Midbrain (tissue), 1 donor: ENCODE results near the gene RNU5B-1.

ENCODE experiments used
- DNase-seq: peaks from one replicate; lab custom pipeline; 2025; lab: John Stamatoyannopoulos, UW

RNU5B-1 gene

GRCh38 chr15:65289261-65289854 lies 15.1 kb upstream of the RNU5B-1 start:
- no peak for DNase-seq

DNA sequence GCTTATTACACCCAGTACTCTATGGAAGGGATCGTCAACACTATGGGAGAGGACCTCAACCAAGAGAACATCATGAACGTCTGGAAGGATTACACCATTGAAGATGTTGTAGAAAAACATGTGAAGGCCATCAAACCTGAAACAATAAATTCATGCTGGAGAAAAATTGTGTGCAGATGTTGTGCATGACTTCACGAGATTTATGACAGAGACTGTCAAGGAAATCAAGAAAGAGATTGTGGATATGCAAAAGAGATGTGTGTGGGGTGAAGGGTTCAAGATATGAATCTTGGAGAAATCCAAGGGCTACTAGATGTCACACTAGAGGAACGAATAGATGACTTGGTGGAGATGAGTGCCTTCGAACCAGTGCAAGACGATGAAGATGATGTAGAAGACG lies 14.2 kb upstream of the RNU5B-1 start:
- no peak for DNase-seq

GRCh38 chr15:65292938-65293518 lies 11.4 kb upstream of the RNU5B-1 start:
- DNase-seq = no peak

- no peak for DNase-seq
Observed at GRCh38 chr15:65298731-65299130, 5.7 kb upstream of the RNU5B-1 start.

- no peak for DNase-seq
Observed at GRCh38 chr15:65300924-65301441, 3.5 kb upstream of the RNU5B-1 start.

DNA sequence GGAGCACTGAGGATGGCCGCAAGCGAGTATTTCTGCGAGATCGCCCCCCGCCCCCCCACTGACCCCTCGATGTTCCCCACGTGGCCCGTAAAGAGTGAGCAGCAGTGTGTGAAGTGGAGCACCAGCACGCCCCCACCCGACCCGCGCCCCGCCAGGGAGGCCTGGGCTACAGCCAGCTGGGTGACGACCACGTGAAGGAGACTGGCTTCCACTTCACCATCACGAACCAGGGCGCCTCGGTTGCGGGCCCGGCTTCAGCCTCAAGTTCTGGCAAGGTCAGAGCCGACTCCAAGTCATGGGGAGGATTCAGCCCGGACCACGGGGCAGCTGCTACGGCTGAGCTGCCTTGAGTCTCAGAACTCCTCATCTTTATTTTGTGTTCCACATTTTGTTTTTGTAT lies 2.4 kb upstream of the RNU5B-1 start:
- peak; percentile 14 for DNase-seq

DNA sequence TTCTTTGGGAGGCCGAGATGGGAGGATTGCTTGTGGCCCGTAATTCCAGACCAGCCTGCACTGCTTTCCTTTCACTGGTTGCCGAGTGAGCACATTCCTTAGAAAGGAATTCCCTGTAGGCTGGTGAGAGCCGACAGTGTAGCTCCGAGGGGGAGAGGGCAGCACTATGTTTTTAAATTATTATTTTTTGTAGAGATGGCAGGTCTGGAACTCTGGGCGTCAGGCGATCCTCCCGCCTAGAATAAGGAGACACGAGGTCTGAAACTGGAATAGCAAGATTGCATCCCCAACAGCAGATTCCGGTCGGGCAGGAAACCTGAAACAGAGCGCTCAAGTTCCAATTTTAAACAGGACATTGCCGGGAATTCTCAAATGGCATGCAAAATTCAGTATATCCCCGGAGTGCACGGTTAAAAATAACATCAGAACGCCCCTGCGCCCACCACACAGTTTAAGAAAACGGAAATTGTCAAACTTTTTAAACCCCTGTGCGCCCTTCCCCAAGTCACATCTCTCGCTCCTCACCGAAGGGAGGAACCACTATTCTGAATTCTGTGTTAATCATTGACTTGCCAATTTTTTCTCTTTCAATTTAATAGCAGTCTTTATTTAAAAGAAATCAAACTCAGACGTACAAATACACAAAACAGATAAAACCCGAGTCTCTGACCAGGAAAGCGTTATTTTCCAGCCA lies 643 bp upstream of the RNU5B-1 start:
- peak; percentile 76 for DNase-seq

DNA sequence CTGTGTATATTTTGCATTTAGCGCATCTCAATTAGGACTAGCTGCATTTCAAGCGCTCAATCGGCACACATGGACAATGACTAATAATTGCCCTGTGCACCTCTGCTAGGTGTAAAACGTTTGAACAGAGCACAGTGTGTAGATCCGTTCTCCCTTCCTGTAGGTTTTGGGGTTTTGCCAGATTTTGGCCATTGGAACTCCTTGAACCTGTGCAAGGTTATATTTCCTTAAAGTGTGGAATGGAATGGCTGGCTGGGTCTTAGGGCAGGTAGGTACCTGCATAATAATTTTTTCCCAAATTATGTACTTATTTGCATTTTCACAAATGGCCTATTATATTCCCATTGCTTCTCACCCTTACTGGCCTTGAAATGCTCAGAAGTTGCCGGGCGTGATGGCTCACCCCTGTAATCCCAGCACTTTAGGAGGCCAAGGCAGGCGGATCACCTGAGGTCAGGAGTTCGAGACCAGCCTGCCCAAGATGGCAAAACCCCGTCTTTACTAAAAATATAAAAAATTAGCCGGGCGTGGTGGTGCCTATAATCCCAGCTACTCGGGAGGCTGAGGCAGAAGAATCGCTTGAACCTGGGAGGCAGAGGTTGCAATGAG lies 777 bp downstream of the RNU5B-1 start:
- no peak for DNase-seq

- no peak for DNase-seq
Observed at GRCh38 chr15:65305776-65306175, 1.3 kb downstream of the RNU5B-1 start.

GRCh38 chr15:65306551-65306950 lies 2.1 kb downstream of the RNU5B-1 start:
- DNase-seq = no peak

- DNase-seq = no peak
Observed at GRCh38 chr15:65307978-65308377, 3.5 kb downstream of the RNU5B-1 start.

GRCh38 chr15:65309882-65310418 lies 5.5 kb downstream of the RNU5B-1 start:
- DNase-seq = no peak

- no peak for DNase-seq
Observed at GRCh38 chr15:65310431-65311137, 6.1 kb downstream of the RNU5B-1 start.

DNA sequence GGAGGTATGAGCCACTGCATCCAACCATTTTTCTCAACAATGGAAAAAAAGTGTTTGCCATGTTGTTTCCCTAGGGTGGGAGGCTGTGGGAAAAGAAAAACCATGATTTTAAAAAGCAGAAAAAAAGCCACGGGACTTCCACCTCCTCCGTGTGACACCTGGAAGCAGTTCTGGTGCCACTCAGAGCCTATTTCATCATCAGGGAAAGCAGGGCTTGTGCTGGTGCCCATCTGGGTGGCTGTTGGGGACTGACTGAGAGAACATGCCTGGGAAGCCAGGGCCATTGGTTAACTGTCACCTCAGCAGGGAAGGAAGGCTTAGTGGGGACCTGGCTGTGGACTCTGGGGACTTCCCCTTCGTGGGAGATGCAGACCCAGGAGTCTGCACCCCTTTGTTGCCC lies 7.3 kb downstream of the RNU5B-1 start:
- DNase-seq = no peak

DNA sequence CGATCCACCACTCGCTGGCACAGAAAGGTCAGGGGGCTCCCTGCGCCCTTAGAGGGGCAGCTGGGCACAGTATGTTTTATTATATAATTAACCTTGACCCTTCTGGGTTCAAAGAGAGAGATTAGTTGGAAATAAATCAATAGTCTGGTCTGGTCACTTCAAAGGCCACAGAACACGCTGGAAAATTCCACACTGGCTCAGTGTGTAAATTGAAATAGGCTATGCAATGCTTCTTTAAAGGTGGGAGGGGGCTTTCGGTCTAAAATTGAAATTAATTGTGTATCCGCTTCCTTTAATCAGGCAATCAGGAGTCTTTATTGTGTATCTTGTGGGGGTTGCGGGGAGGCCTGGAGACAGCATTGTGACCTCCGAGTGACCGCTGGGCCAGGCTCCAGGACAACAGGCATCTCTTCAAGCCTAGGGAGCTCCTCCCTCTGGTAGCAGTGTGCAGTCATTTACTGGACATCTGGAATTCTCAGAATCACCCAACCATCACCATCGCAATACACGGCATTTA lies 8.0 kb downstream of the RNU5B-1 start:
- peak; percentile 52 for DNase-seq

DNA sequence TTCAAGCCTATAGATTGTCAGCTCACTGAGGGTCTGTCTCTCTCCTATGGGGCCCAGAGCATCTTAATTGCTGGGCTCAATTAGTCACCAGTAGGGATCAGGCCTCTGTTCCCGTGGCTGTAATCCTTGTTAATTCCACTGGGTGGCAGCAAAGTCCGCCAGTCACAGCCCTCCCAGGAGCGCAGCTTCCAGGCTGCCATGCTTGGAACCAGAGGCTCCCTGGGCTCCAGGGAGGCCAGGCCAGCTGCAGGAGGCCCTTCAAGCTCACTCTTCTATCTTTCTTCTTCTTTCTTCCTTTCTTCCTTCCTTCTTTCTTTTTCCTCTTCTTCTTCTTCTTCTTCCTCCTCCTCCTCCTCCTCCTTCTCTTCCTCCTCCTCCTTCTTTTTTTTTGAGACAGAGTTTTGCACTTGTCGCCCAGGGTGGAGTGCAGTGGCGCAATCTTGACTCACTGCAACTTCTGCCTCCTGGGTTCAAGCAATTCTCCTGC lies 14.4 kb downstream of the RNU5B-1 start:
- DNase-seq = peak; percentile 90

DNA sequence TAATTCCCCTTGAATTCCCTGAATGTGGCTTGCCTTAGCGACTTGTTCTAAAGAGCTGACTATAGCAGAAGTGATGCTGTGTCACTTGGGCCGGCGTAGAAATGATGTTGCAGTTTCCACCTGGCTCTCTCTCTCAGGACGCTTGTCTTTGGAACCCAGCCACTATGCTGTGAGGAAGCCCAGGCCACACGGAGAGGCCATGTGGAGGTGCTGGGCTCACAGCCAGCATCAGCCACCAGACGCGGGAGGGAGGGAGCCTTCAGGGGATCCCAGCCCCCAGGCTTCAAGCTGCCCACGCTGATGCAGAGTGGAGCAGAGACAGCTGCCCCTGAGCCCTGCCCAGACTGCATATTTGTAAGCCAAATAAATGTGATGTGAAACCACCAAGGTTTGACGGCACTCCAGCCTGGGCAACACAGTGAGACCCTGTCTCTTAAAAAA lies 18.6 kb downstream of the RNU5B-1 start:
- peak; percentile 59 for DNase-seq

- peak; percentile 66 for DNase-seq
Observed at GRCh38 chr15:65326117-65326526, 21.6 kb downstream of the RNU5B-1 start.

DNA sequence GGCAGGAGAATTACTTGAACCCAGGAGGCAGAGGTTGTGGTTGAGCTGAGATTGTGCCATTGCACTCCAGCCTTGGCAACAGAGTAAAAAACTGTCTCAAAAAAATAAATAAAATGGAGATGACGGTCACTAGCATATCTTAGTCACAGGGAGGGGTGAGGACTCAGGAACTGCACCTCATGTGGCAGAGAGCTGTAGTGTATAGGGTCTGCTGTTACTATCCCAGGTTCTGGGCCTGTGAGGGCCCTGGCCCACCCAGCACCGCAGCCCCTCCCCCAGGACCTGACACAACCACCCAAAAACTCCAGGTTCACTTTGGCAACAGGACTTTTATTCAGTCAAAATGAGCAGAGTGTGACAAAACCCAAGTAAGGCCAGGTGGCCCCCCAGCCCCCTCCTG lies 22.3 kb downstream of the RNU5B-1 start:
- no peak for DNase-seq

DNA sequence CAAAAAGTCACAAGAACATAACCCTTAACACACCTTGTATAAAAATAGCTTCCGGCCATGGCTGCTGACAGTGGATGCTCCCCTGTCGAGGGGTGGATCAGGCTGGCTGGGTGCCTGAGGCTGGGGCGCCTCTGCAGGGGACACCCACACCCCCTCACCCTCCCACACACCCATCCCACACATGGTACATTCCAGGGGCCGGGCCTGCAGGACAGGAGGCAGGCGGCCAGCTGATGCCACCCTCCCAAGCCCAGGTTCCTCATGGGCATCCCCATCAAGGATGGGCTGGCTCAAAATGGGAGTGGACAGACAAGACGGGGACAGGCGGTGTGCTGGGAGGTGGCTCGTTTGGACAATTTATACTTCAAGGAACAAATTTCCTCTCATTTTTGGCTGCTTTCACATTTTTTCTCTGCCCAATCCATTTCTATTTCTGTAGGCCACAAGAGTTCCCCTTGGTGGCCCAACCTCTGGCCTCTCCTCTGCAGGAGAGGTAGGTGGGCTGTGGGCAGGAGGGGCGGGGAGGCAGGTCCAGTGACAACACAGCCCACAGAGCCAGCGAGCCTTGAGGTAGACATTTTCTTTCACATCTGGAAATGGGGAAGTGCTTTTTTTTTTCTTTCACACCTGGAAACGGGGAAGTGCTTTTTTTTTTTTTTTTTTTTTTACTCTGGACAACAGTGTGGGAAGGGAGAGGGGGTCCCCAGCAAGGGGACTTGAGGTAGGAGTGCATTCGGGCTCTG lies 23.3 kb downstream of the RNU5B-1 start:
- no peak for DNase-seq
